Lung (tissue), 13 donors: ENCODE results near the gene TTC8. TPM values are rescaled to one million over a fixed set of nuclear protein-coding genes. Genes with fewer than 3 reads are reported as not detected.

ENCODE experiments used
- ATAC-seq: fragments of 200-7000 bp; cut with Tn5 transposase; one replicate; pipeline ENCODE4 v1.9.1; 2020; ENCODE audit warnings: moderate number of reproducible peaks; ENCODE audit not compliant: insufficient read depth, low FRiP score
- DNase-seq, 3 donors: peaks; one replicate each; pipeline ENCODE4 v3.0.0-alpha.2; 2013 to 2017
- H3K27ac ChIP-seq, 2 donors: one replicate each; pipeline ENCODE4 v1.5.1; 2013; ENCODE audit warnings: mild to moderate bottlenecking in 2 of 2, moderate library complexity in 2 of 2, control low read depth in 1 of 2, inconsistent platforms in 1 of 2, low read depth in 1 of 2, low read length in 1 of 2
- H3K27me3 ChIP-seq, 3 donors: one replicate each; pipeline ENCODE4 v1.5.1; 2013; ENCODE audit warnings: low read length in 2 of 3; ENCODE audit not compliant: control insufficient read depth in 3 of 3, insufficient read depth in 3 of 3
- H3K36me3 ChIP-seq, 4 donors: one replicate each; pipeline ENCODE4 v1.5.1; 2013; ENCODE audit warnings: low read length in 4 of 4, mild to moderate bottlenecking in 1 of 4, moderate library complexity in 1 of 4; ENCODE audit not compliant: control insufficient read depth in 4 of 4, insufficient read depth in 4 of 4
- H3K4me1 ChIP-seq, 5 donors: one replicate each; pipeline ENCODE4 v1.5.1; 2013; ENCODE audit warnings: low read length in 5 of 5, mild to moderate bottlenecking in 2 of 5, moderate library complexity in 1 of 5; ENCODE audit not compliant: control insufficient read depth in 5 of 5, insufficient read depth in 5 of 5
- H3K4me3 ChIP-seq: one replicate; pipeline ENCODE4 v1.5.1; 2013; ENCODE audit warnings: mild to moderate bottlenecking, control low read depth, moderate library complexity
- H3K9ac ChIP-seq, 2 donors: one replicate each; pipeline ENCODE4 v1.5.1; 2013; ENCODE audit warnings: low read length in 2 of 2, control low read depth in 1 of 2; ENCODE audit not compliant: insufficient read depth in 1 of 2
- H3K9me3 ChIP-seq, 4 donors: one replicate each; pipeline ENCODE4 v1.5.1; 2013; ENCODE audit warnings: low read length in 3 of 4, mild to moderate bottlenecking in 1 of 4, moderate library complexity in 1 of 4; ENCODE audit not compliant: control insufficient read depth in 4 of 4, insufficient read depth in 3 of 4
- CTCF ChIP-seq: IDR thresholded peaks from 2 replicates; pipeline ENCODE4 v1.5.1; 2012; ENCODE audit warnings: mild to moderate bottlenecking; ENCODE audit errors: control extremely low read depth, extremely low read depth
- WGBS, 2 donors: extraction: QIAGEN DNeasy Blood & Tissue Kit; methylation state at CpG; one replicate each; pipeline ENCODE4 v1.1.7; 2013; 5-methylcytosine and 5-hydroxymethylcytosine counted together
- polyA plus RNA-seq, 2 donors: library from polyadenylated mRNA; stranded (reverse); fragments of 200-250 nt; gene quantifications; one replicate each; pipeline ENCODE4 v1.2.1, GENCODE V29; 2013
- small RNA-seq: library from RNA; depleted of rRNA; stranded (forward); fragments of <200 nt; gene quantifications from one replicate; pipeline ENCODE3, GENCODE V24; 2014; ENCODE audit warnings: low replicate concordance
- total RNA-seq, 2 donors: library from RNA; depleted of rRNA in 1 of 2; stranded (reverse); fragments of >200 nt in 1 of 2; gene quantifications; one replicate each; pipeline ENCODE4 v1.2.1, GENCODE V29; 2014 to 2021
- donor health status: control.
- donor health status: control.
- donor health status: Bipolar disorder and iron deficiency.
- donor health status: healthy.
- donor health status: DM: yes; HTN: yes; CAD: no.

Gene TTC8
- total and polyA plus RNA-seq, 4 donors, result 9.6 to 29.8 (median 16.0) TPM

GRCh38 chr14:88914956-88915355, 90.5 kb downstream of the TTC8 start:
- WGBS, 2 donors, result 78 to 80% methylated on average over 4 of the region's 4 CpGs
- Histone ChIP-seq H3K27me3 (no peaks in the 10 kb centered on the region), H3K36me3 (no peaks in the 10 kb centered on the region), H3K9me3 (peaks cover 0 to 10% (median 0%) of the 10 kb centered on the region in 4 donors), H3K4me1 (peaks cover 0 to 1% (median 0%) of the 10 kb centered on the region in 5 donors), H3K27ac (no peak overlapping the region), H3K4me3 (no peak overlapping the region), H3K9ac (no peak overlapping the region)
- ATAC-seq, result no peak
- no peak for TF ChIP-seq CTCF
- no peak for DNase-seq

GRCh38 chr14:88919502-88919901, 95.1 kb downstream of the TTC8 start:
- TF ChIP-seq CTCF, result no peak
- Histone ChIP-seq H3K9me3 (peaks cover 0 to 2% (median 1%) of the 10 kb centered on the region in 4 donors), H3K36me3 (no peaks in the 10 kb centered on the region), H3K27me3 (no peaks in the 10 kb centered on the region), H3K27ac (no peak overlapping the region), H3K4me3 (no peak overlapping the region), H3K4me1 (no peaks in the 10 kb centered on the region), H3K9ac (no peak overlapping the region)
- ATAC-seq (no peak), DNase-seq (no peak)
- WGBS, 2 donors, result 77 to 91% methylated on average over 3 of the region's 3 CpGs

Small RNA genes lying within 50 kb of the gene (small RNA-seq; reads per million reads assigned to genes)
- gene RF00019, result not detected
- not detected for gene RNU4-92P

Other genes starting within 250 kb of the TTC8 start
- 10 to 100 TPM in 1 of 2 donors, 1 to 10 TPM in 1; 2.1 to 10.2 TPM for gene EML5, start 31.7 kb upstream of the TTC8 start, total RNA-seq
- gene EML5, start 31.7 kb upstream of the TTC8 start, polyA plus RNA-seq, result under 1 TPM; 0.31 to 0.43 TPM